Adipose tissue (tissue), 3 donors: ENCODE data around the gene XYLT1. TPM values are rescaled to one million over a fixed set of nuclear protein-coding genes. Genes with fewer than 3 reads are reported as not detected.
"Not testable (repeated sequence)": the region's sequence is repeated elsewhere in the genome, so short reads cannot be mapped to it uniquely, and the experiment has no call there.

Experiments used
- H3K27ac ChIP-seq: one replicate; pipeline ENCODE4 v1.5.1; 2013; ENCODE audit warnings: low read depth, low read length
- WGBS, 3 donors: extraction: QIAGEN DNeasy Blood & Tissue Kit; methylation state at CpG; one replicate each; pipeline ENCODE4 v1.1.7; 2013; 5-methylcytosine and 5-hydroxymethylcytosine counted together
- polyA plus RNA-seq, 3 donors: library from polyadenylated mRNA; stranded (reverse); fragments of 200-250 nt; gene quantifications; one replicate each; pipeline ENCODE4 v1.2.3, GENCODE V29; 2013
- donor health status: healthy with polysubstance abuse.
- donor health status: Bipolar disorder and iron deficiency.
- donor health status: healthy.

XYLT1 gene
- polyA plus RNA-seq, 3 donors: 2.4 to 10.1 (median 5.7) TPM

DNA sequence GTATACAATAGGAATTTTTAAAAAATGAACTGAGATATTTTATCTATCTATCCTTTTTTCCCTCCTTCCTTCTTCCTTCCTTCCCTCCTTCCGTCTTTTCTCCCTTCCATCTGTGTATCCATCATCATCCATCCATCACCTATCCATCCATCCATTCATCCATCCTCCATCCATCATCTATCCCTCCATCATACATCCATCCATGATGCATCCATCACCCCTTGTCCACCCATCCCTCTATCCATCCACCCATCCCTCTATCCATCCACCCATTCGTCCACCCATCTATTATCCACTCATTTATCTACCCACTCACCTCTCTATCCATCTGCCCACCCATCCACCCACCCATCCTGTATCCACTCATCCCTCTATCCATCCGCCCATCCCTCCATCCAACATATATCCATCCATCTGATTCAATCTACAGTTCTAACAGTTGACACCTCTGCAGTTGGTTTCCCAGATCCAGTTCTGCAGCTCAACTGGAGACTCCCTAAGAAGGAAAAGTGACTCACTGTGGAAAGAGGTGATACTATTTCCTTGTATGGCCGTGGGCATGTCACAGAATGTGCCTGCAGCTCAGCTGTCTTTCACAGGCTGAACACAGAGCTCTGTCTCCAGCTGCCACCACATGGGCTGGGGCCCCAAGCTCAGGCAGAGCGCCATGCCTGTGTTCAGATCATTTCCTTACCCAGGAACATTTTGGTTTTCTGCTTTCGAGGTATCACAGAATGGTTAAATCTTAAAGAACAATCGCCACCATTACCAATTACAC is 130.8 kb downstream of the XYLT1 start:
- H3K27ac ChIP-seq: no peak overlapping the region
- 65 to 76% (median 68%) methylated on average over 7 of the region's 7 CpGs for WGBS, 3 donors

GRCh38 chr16:17338244-17338643 is 132.5 kb downstream of the XYLT1 start:
- 93 to 96% (median 94%) methylated on average over 7 of the region's 7 CpGs for WGBS, 3 donors
- H3K27ac ChIP-seq: no peak overlapping the region

GRCh38 chr16:17336530-17336900 is 134.2 kb downstream of the XYLT1 start:
- no peak overlapping the region for H3K27ac ChIP-seq
- WGBS, 3 donors: 92 to 94% (median 92%) methylated on average over 8 of the region's 8 CpGs

DNA sequence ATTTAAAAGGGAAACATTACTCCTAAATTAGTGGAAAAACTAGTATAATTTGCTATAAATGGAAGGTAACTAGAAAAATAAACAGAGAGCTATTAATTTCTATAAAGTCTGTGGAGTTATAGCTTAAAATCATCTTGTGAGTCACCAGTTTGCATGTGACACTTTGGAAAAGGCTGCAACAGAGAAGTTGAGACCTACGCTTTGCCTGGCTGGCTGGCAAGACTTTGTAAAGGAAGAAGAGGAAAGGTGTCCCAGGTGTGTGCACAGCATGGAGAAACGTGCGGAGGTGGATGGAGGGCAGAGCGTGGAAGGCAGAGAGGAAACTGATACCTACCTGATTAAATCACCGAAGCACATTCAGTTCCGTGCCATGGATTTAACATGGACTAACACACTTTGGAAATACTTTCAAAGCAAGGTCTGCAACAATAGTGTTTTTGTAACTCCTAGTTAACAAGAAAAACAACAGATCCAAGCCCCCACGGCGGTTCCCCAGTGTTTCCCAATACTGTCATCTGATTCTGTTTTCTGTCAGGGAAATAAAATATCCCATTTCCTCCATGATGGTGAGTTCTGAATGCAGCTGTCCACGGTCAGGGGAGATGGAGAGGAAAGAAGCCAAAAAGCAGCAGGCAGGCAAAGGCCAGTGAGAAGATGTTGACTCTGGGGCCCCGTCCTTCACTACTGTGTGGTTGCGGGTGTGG is 134.8 kb downstream of the XYLT1 start:
- H3K27ac ChIP-seq: no peak overlapping the region
- 60 to 76% (median 69%) methylated on average over 11 of the region's 11 CpGs for WGBS, 3 donors

- H3K27ac ChIP-seq: not testable (repeated sequence)
- 73 to 93% (median 74%) methylated on average over 10 of the region's 10 CpGs for whole genome bisulfite sequencing, 3 donors
Measured at GRCh38 chr16:17335406-17335805, 135.4 kb downstream of the XYLT1 start.

GRCh38 chr16:17334096-17334495 is 136.7 kb downstream of the XYLT1 start:
- H3K27ac ChIP-seq: no peak overlapping the region
- 63 to 65% (median 63%) methylated on average over 5 of the region's 5 CpGs for WGBS, 3 donors

DNA sequence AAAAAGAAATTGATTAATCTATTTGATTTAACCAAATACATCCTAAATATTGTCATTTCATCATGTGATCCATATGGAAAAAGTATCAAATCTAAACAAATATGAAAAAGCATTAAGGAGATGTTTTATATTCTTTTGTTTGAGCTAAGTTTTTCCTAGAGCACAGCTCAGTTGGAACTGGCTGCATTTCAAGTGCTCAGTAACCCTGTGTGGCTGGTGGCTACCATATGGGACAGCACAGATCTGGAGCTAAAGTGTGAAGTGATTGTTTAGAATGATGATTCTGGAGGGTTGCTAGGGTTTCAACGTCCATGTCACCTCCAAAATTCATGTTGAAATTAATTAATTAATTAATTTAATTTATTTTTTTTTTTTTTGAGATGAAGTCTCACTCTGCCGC is 137.5 kb downstream of the XYLT1 start:
- no peak overlapping the region for H3K27ac ChIP-seq
- WGBS, 3 donors: 80 to 93% (median 92%) methylated on average over 2 of the region's 2 CpGs

GRCh38 chr16:17331991-17332390 is 138.8 kb downstream of the XYLT1 start:
- 94 to 99% (median 97%) methylated on average over 4 of the region's 4 CpGs for WGBS, 3 donors
- no peak overlapping the region for H3K27ac ChIP-seq

GRCh38 chr16:17331071-17331607 is 139.6 kb downstream of the XYLT1 start:
- H3K27ac ChIP-seq: no peak overlapping the region
- WGBS, 3 donors: 52 to 73% (median 61%) methylated on average over 10 of the region's 10 CpGs

- H3K27ac ChIP-seq: no peak overlapping the region
- WGBS, 3 donors: 69 to 89% (median 79%) methylated on average over 4 of the region's 4 CpGs
Measured at GRCh38 chr16:17330044-17330443, 140.7 kb downstream of the XYLT1 start.

- H3K27ac ChIP-seq: no peak overlapping the region
- 66 to 76% (median 68%) methylated on average over 5 of the region's 5 CpGs for WGBS, 3 donors
Measured at GRCh38 chr16:17329391-17329790, 141.4 kb downstream of the XYLT1 start.

- 50 to 78% (median 63%) methylated on average over 9 of the region's 9 CpGs for WGBS, 3 donors
- H3K27ac ChIP-seq: no peak overlapping the region
Measured at GRCh38 chr16:17328932-17329331, 141.8 kb downstream of the XYLT1 start.

DNA sequence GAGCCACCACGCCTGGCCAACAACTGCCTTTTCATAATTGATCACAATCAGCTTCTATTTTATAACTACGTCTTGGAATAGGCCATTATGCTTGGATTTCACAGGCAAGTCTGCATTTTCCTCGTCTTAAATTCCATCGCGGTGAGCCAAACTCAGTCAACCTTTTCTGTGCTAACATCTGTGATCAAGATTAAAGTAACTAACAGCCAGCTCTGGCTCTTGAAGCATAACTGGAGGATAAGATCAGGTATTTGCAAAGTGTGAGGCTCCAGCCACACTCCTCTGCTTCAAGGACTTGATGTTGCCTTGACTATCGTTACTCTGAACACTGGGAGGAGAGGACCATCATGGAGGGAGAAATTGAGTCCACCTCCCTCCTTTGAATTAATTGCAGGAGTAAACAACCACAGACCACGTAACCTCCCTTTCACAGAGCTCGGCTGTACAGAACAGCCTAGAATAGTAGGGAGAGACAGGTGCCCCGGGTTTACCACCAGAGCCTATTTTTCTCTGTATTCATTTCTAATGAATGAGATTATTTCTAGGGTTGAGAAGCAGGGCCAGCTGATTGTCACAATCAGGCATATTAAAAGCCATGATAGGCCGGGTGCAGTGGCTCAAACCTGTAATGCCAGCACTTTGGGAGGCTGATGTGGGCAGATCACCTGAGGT is 143.0 kb downstream of the XYLT1 start:
- WGBS, 3 donors: 92 to 97% (median 95%) methylated on average over 10 of the region's 10 CpGs
- no peak overlapping the region for H3K27ac ChIP-seq

GRCh38 chr16:17325476-17326143 is 145.2 kb downstream of the XYLT1 start:
- WGBS, 3 donors: 75 to 82% (median 79%) methylated on average over 8 of the region's 8 CpGs

DNA sequence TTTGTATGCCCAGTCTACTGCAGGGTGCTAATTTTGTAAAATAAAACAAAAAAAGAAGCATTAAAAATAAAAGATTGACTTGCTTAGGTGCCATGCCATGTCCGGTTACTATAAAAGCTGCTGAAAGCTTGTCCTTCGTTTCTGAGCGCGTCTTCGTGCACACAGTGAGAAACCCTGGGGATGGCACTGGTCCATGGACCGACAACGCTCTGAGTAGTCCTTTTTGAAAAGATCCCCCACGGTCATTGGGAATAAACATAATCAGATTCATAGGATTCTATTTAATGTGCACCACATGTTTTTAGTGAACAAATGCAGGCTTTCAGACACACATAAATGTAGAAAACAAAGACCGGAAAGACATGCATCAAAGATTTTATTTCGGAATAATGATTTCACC is 146.3 kb downstream of the XYLT1 start:
- 86 to 87% (median 87%) methylated on average over 10 of the region's 10 CpGs for WGBS, 3 donors
- no peak overlapping the region for H3K27ac ChIP-seq

More at GRCh38 chr16:17325476-17326143, 145.2 kb downstream of the XYLT1 start:
- H3K27ac ChIP-seq: no peak overlapping the region

DNA sequence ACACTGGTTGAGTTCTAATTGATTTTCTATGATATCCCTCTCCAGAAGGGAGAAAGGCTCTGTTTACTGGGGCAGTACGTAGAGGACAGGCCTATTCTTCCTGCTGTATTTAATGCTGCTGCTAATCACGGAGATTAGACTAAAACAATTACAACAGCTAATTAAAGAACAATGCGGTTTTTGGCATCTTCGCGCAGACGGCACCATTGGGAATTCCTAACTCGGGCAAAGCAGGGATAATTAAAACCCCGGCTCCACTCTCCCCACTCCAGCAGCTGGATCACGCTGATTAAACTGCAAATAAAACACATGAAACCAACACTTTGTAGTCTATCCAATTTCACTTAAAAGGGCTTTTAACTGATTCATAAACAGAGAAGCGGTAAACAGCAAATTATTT is 147.6 kb downstream of the XYLT1 start:
- WGBS, 3 donors: 52 to 79% (median 68%) methylated on average over 10 of the region's 10 CpGs
- H3K27ac ChIP-seq: no peak overlapping the region

DNA sequence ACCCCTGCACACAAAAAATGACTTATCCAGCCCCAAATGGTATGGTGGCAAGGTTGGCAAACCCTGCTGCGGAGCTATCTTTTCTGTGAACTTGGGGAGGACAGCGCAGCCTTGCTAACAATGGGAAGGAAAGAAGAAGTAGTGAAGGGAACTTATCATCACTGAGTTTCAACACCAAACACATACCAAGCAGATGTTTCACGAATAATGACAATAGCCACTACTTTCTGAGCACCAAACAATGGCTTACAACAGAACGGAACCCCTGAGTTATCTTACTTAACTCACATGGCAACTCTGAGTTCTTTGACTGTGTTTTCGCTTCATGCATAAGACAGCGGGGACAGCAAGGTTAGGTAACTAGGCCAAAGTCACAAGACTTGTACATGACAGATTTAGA is 148.9 kb downstream of the XYLT1 start:
- 53 to 83% (median 69%) methylated on average over 6 of the region's 6 CpGs for WGBS, 3 donors
- no peak overlapping the region for H3K27ac ChIP-seq

GRCh38 chr16:17320009-17320408 is 150.8 kb downstream of the XYLT1 start:
- 62 to 78% (median 65%) methylated on average over 3 of the region's 3 CpGs for WGBS, 3 donors
- no peak overlapping the region for H3K27ac ChIP-seq

GRCh38 chr16:17318238-17318637 is 152.5 kb downstream of the XYLT1 start:
- WGBS, 3 donors: 55 to 67% (median 58%) methylated on average over 5 of the region's 5 CpGs
- no peak overlapping the region for H3K27ac ChIP-seq
